Gastroesophageal sphincter (tissue), 4 donors: ENCODE measurements around the gene RTN1. TPM values are rescaled to one million over a fixed set of nuclear protein-coding genes. Genes with fewer than 3 reads are reported as not detected.
"Not testable (repeated sequence)": the region's sequence is repeated elsewhere in the genome, so short reads cannot be mapped to it uniquely, and the experiment has no call there.

Experiments used
- ATAC-seq: fragments of 150-250 bp; one replicate; pipeline ENCODE4 v1.9.1; 2016; ENCODE audit warnings: mild to moderate bottlenecking, moderate library complexity
- H3K27ac ChIP-seq, 4 donors: fragments of 200-600 bp; sonication (generic) in 3 of 4; 1 replicate in 3 of 4; 2 replicates in 1 of 4; pipeline ENCODE4 v1.5.1; 2016 to 2019
- H3K27me3 ChIP-seq: fragments of 200-600 bp; sonication (generic); one replicate; pipeline ENCODE4 v1.5.1; 2019
- H3K36me3 ChIP-seq, 2 donors: fragments of 200-600 bp; sonication (generic); one replicate each; pipeline ENCODE4 v1.5.1; 2019; ENCODE audit warnings: control low read depth in 1 of 2
- H3K4me1 ChIP-seq, 3 donors: fragments of 200-600 bp; sonication (generic); 1 replicate in 2 of 3; 2 replicates in 1 of 3; pipeline ENCODE4 v1.5.1; 2016 to 2019; ENCODE audit warnings: control low read depth in 2 of 3
- H3K4me3 ChIP-seq, 2 donors: fragments of 200-600 bp; sonication (generic); one replicate each; pipeline ENCODE4 v1.5.1; 2019; ENCODE audit warnings: mild to moderate bottlenecking in 1 of 2, moderate library complexity in 1 of 2
- H3K9me3 ChIP-seq, 3 donors: fragments of 200-600 bp; sonication (generic); one replicate each; pipeline ENCODE4 v1.5.1; 2017 to 2019; ENCODE audit warnings: control low read depth in 2 of 3
- CTCF ChIP-seq, 4 experiments: fragments of 200-600 bp in 2 of 4; fragments of 450-650 bp in 2 of 4; sonication (generic) in 1 of 4; IDR thresholded peaks; one replicate each; pipeline ENCODE4 v1.5.1; 2017 to 2019; ENCODE audit warnings: antibody characterized with exemption in 4 of 4, mild to moderate bottlenecking in 2 of 4, moderate library complexity in 2 of 4
- EP300 ChIP-seq: sonication (generic); formaldehyde crosslinking; IDR thresholded peaks from one replicate; pipeline ENCODE4 v1.6.1; 2017; ENCODE audit warnings: antibody characterized with exemption, mild to moderate bottlenecking
- POLR2A ChIP-seq, 2 donors: fragments of 450-650 bp; IDR thresholded peaks; one replicate each; pipeline ENCODE4 v1.6.1; 2017; ENCODE audit warnings: antibody characterized with exemption in 2 of 2, mild to moderate bottlenecking in 2 of 2, moderate library complexity in 1 of 2
- POLR2AphosphoS5 ChIP-seq: sonication (generic); formaldehyde crosslinking; IDR thresholded peaks from one replicate; pipeline ENCODE4 v1.6.1; 2017; ENCODE audit warnings: antibody characterized with exemption
- WGBS, 2 donors: methylation state at CpG; one replicate each; pipeline ENCODE4 v1.1.5; 2018; ENCODE audit warnings: low coverage in 1 of 2; 5-methylcytosine and 5-hydroxymethylcytosine counted together
- total RNA-seq, 4 donors: library from RNA; depleted of rRNA; stranded (reverse); fragments of >200 nt; gene quantifications; one replicate each; pipeline ENCODE4 v1.1.0, GENCODE V29; 2016

The RTN1 gene
- total RNA-seq, 4 donors from 2014 or later: 1.4 to 6.9 (median 6.5) TPM

- no peak for ATAC-seq
- H3K27ac ChIP-seq: peak overlapping the region in 1 of 4 donors; percentile 27
- 0 to 49% methylated on average over 1 to 2 of the region's 3 CpGs for WGBS, 2 donors
- no peak for TF ChIP-seq POLR2A (IDR thresholded peaks at IDR 0.05)
- no peak for TF ChIP-seq EP300
- TF ChIP-seq POLR2AphosphoS5: no peak
- TF ChIP-seq CTCF (IDR thresholded peaks at IDR 0.05): no peak
- no peaks in the 10 kb centered on the region for H3K27me3 ChIP-seq
- H3K36me3 ChIP-seq: no peaks in the 10 kb centered on the region
- peaks cover 0 to 19% (median 3%) of the 10 kb centered on the region in 3 donors for H3K4me1 ChIP-seq
- H3K4me3 ChIP-seq: no peak overlapping the region
- H3K9me3 ChIP-seq: no peaks in the 10 kb centered on the region
Measured at GRCh38 chr14:59677771-59678231, 192.8 kb downstream of the RTN1 start.

GRCh38 chr14:59675394-59675793 is 195.2 kb downstream of the RTN1 start:
- Histone ChIP-seq H3K27me3 (no peaks in the 10 kb centered on the region), H3K27ac (no peak overlapping the region), H3K4me1 (peaks cover 0 to 17% (median 3%) of the 10 kb centered on the region in 3 donors), H3K4me3 (no peak overlapping the region), H3K36me3 (no peaks in the 10 kb centered on the region), H3K9me3 (no peaks in the 10 kb centered on the region)
- WGBS, 2 donors: 85 to 88% methylated on average over 1 of the region's 1 CpG
- TF ChIP-seq POLR2AphosphoS5 (no peak), CTCF (IDR thresholded peaks at IDR 0.05) (no peak), POLR2A (IDR thresholded peaks at IDR 0.05) (no peak), EP300 (no peak)
- ATAC-seq: no peak

- H3K4me3 ChIP-seq: no peak overlapping the region
- TF ChIP-seq EP300: no peak
- TF ChIP-seq POLR2AphosphoS5: no peak
- TF ChIP-seq POLR2A (IDR thresholded peaks at IDR 0.05): no peak
- no peak for TF ChIP-seq CTCF (IDR thresholded peaks at IDR 0.05)
- H3K36me3 ChIP-seq: no peaks in the 10 kb centered on the region
- WGBS, 2 donors: 72 to 81% methylated on average over 2 of the region's 2 CpGs
- no peak for ATAC-seq
- no peaks in the 10 kb centered on the region for H3K27me3 ChIP-seq
- peaks cover 0 to 10% (median 0%) of the 10 kb centered on the region in 3 donors for H3K9me3 ChIP-seq
- H3K27ac ChIP-seq: no peak overlapping the region
- no peaks in the 10 kb centered on the region for H3K4me1 ChIP-seq
Measured at GRCh38 chr14:59664741-59665140, 205.8 kb downstream of the RTN1 start.

GRCh38 chr14:59657769-59658168 is 212.8 kb downstream of the RTN1 start:
- no peak for ATAC-seq
- Histone ChIP-seq H3K27me3 (no peaks in the 10 kb centered on the region), H3K36me3 (no peaks in the 10 kb centered on the region), H3K9me3 (peaks cover 0 to 18% (median 0%) of the 10 kb centered on the region in 3 donors), H3K27ac (no peak overlapping the region), H3K4me3 (no peak overlapping the region), H3K4me1 (no peaks in the 10 kb centered on the region)
- no peak for TF ChIP-seq EP300
- TF ChIP-seq POLR2A (IDR thresholded peaks at IDR 0.05): no peak
- TF ChIP-seq CTCF (IDR thresholded peaks at IDR 0.05): no peak
- TF ChIP-seq POLR2AphosphoS5: no peak
- 60% methylated on average over 1 of the region's 7 CpGs; no CpG with 5 or more reads in 1 of the 2 donors for WGBS, 2 donors

- ATAC-seq: no peak
- Histone ChIP-seq H3K27me3 (no peaks in the 10 kb centered on the region), H3K36me3 (no peaks in the 10 kb centered on the region), H3K27ac (no peak overlapping the region), H3K9me3 (peaks cover 0 to 22% (median 3%) of the 10 kb centered on the region in 3 donors), H3K4me3 (no peak overlapping the region), H3K4me1 (no peaks in the 10 kb centered on the region)
- 78 to 92% methylated on average over 2 of the region's 2 CpGs for WGBS, 2 donors
- no peak for TF ChIP-seq EP300
Measured at GRCh38 chr14:59656473-59656872, 214.1 kb downstream of the RTN1 start.

- H3K36me3 ChIP-seq, H3K27me3 ChIP-seq, ATAC-seq, H3K27ac ChIP-seq, H3K4me3 ChIP-seq, H3K4me1 ChIP-seq: not testable (repeated sequence)
- WGBS, 2 donors: 62 to 71% methylated on average over 4 to 6 of the region's 10 CpGs
- peaks cover 0 to 35% (median 3%) of the 10 kb centered on the region in 3 donors for H3K9me3 ChIP-seq
Measured at GRCh38 chr14:59654131-59654530, 216.4 kb downstream of the RTN1 start.

GRCh38 chr14:59646832-59647231 is 223.7 kb downstream of the RTN1 start:
- 82 to 90% methylated on average over 1 of the region's 1 CpG for WGBS, 2 donors
- H3K4me1 ChIP-seq, H3K4me3 ChIP-seq, H3K27me3 ChIP-seq, ATAC-seq, H3K36me3 ChIP-seq, H3K27ac ChIP-seq: not testable (repeated sequence)
- H3K9me3 ChIP-seq: peaks cover 0 to 83% (median 0%) of the 10 kb centered on the region in 3 donors
